ENCODE measurements around the gene TAP2.

DNA sequence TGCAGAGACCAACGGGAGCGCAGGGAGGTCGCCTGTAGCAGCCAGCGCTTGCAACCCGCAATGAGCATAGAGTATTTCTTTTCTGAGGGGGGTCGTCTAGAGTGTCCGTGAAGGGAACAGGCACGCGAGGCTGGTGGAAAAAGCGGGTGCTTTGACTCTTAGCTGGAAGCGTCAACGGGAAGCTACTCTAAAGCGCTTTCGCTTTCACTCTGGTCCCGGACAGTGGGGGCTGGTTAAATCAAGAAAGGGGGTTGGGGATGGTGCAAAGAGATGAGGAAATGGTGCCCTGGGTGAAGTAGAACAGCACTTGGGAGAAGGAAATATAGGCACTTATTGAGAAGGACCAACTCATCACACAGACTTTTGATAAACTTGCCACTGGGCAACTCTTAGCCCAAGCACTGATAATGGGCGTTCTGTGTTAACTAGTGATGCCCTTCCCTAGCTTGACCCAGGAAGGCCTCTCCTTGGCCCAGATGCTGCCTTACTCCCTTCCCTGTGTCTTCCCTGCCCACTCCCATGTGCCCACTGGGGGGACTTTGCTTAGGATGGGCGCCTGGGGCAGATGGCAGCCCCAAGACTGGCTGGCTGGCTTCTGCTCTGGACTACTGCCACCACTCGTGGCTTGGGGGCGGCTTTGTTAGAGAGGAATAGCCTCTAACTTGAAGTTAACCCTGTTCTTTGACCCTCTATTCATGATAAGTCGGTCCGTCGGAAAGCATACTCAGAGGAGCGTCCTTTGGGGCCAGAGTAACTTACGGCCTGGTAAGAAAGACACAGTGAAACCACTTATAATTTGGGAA lies 16.0 kb upstream of the TAP2 start:
- no peak for TF ChIP-seq EZH2 (IDR thresholded peaks at IDR 0.05; ENCODE audit: borderline replicate concordance, control insufficient read depth, low read depth, low read length)
- TF ChIP-seq IRF5 (IDR thresholded peaks at IDR 0.05; ENCODE audit: borderline replicate concordance), result no peak

Measured in GM12878 (cell line).